HepG2 (cell line): ENCODE measurements around the gene PPARA. TPM values are rescaled to one million over a fixed set of nuclear protein-coding genes. Genes with fewer than 3 reads are reported as not detected.

Source experiments
- AKAP8 ChIP-seq: sonication (generic); formaldehyde crosslinking; IDR thresholded peaks from 2 replicates; pipeline ENCODE4 v1.5.1; 2020; ENCODE audit warnings: mild to moderate bottlenecking, missing genetic modification reagents
- ATF5 ChIP-seq: sonication (generic); formaldehyde crosslinking; IDR thresholded peaks from 2 replicates; pipeline ENCODE4 v1.4.0; 2020; ENCODE audit warnings: mild to moderate bottlenecking, low read depth, missing genetic modification reagents
- CBX1 ChIP-seq: IDR thresholded peaks from one replicate; pipeline ENCODE4 v1.6.1; 2016; ENCODE audit warnings: antibody characterized with exemption, low read depth
- ZNF225 ChIP-seq: sonication (generic); formaldehyde crosslinking; IDR thresholded peaks from 2 replicates; pipeline ENCODE4 v1.4.0; 2020; ENCODE audit warnings: mild to moderate bottlenecking, missing genetic modification reagents
- ZNF407 ChIP-seq: sonication (generic); formaldehyde crosslinking; IDR thresholded peaks from one replicate; pipeline ENCODE4 v1.5.1; 2020; ENCODE audit warnings: mild to moderate bottlenecking, missing genetic modification reagents; ENCODE audit errors: not compliant biosample characterization
- polyA plus RNA-seq, 8 experiments: library from polyadenylated mRNA; depleted of rRNA in 3 of 8; stranded (reverse) in 7 of 8; unstranded in 1 of 8; fragments of >200 nt; fragmentation: Illumina TruSeq in 4 of 8; extraction: Trizol in 4 of 8; gene quantifications; 2 replicates each; pipeline versions ENCODE4 v1.2.1 to v1.2.3, GENCODE V29; 2011 to 2016; ENCODE audit warnings: low read depth in 4 of 8, missing spikeins in 1 of 8, mixed read lengths in 1 of 8; ENCODE audit not compliant: insufficient read depth in 1 of 8
- total RNA-seq, 5 experiments: library from RNA; depleted of rRNA; stranded (reverse); fragments of >200 nt; fragmentation: Illumina TruSeq; extraction: Trizol; gene quantifications; 2 replicates each; pipeline ENCODE4 v1.2.3, GENCODE V29; 2016; ENCODE audit warnings: low read depth in 1 of 5
- TF ChIP-seq, protein P1 (sequence below), 2 experiments: fragments of 450-650 bp in 1 of 2; sonication (generic) in 1 of 2; formaldehyde crosslinking in 1 of 2; IDR thresholded peaks; 2 replicates each; pipeline versions ENCODE4 v1.6.1 to v1.8.0; 2016 to 2022; ENCODE audit warnings: antibody characterized with exemption in 1 of 2, mild to moderate bottlenecking in 1 of 2, missing genetic modification reagents in 1 of 2
- TF ChIP-seq, protein P2 (sequence below): sonication (generic); formaldehyde crosslinking; IDR thresholded peaks from 2 replicates; pipeline ENCODE4 v1.4.0; 2020; ENCODE audit warnings: missing genetic modification reagents

Gene PPARA
- total and polyA plus RNA-seq, 2 of the 13 experiments (the other 11 are each of a cell fraction or from before 2014, with no cell fraction given): 18.2 to 24.7 TPM

DNA sequence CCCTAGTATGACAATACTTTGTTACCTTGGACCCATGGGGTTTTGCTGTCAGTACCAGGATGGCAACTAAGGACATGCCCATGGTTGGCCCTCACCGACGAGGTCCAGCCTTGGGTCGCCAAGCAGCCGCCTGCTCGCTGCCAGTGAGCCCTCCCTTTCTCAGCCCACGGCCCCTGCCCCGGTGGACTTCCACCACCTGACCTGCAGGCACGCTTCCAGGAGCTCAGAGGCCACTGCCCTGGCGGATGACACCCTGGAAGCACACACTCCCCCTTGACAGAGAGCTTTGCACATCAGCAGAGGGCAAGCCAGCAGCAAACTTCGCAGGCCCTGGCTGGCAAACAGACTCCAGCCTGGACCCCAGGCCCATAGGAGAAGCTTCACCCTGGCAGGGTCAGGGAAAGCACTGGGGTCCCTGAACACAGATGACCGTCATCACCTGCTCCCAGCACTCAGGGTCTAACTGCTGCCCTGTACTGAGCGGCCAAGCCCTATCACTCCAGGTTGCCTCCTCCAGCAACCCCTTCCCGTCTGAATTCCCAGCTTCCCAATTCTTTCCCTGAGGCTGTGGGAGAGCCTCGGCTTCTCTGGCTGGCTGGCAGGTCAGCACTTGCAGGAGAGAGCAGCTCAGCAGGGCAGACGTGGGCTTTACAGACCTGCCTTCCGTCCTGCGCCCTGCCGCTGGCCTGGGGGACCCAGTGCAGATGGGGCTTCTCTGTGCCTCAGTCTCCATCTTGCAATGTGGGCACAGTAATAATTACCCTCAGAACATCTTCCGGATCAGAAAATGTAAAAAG, 2.7 kb upstream of the PPARA start (continued):
- TF ChIP-seq, protein P1, sequence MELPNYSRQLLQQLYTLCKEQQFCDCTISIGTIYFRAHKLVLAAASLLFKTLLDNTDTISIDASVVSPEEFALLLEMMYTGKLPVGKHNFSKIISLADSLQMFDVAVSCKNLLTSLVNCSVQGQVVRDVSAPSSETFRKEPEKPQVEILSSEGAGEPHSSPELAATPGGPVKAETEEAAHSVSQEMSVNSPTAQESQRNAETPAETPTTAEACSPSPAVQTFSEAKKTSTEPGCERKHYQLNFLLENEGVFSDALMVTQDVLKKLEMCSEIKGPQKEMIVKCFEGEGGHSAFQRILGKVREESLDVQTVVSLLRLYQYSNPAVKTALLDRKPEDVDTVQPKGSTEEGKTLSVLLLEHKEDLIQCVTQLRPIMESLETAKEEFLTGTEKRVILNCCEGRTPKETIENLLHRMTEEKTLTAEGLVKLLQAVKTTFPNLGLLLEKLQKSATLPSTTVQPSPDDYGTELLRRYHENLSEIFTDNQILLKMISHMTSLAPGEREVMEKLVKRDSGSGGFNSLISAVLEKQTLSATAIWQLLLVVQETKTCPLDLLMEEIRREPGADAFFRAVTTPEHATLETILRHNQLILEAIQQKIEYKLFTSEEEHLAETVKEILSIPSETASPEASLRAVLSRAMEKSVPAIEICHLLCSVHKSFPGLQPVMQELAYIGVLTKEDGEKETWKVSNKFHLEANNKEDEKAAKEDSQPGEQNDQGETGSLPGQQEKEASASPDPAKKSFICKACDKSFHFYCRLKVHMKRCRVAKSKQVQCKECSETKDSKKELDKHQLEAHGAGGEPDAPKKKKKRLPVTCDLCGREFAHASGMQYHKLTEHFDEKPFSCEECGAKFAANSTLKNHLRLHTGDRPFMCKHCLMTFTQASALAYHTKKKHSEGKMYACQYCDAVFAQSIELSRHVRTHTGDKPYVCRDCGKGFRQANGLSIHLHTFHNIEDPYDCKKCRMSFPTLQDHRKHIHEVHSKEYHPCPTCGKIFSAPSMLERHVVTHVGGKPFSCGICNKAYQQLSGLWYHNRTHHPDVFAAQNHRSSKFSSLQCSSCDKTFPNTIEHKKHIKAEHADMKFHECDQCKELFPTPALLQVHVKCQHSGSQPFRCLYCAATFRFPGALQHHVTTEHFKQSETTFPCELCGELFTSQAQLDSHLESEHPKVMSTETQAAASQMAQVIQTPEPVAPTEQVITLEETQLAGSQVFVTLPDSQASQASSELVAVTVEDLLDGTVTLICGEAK (IDR thresholded peaks at IDR 0.05): no peak
- TF ChIP-seq, protein P1 (CRISPR knock-in tag; IDR thresholded peaks at IDR 0.05): peak; percentile 71; the same call in 1 of the 2 replicates
- TF ChIP-seq AKAP8 (no peak; the same call in 1 of the 2 replicates), ATF5 (CRISPR knock-in tag) (no peak), CBX1 (no peak), ZNF407 (CRISPR knock-in tag) (no peak), ZNF225 (no peak)
- TF ChIP-seq, protein P2, sequence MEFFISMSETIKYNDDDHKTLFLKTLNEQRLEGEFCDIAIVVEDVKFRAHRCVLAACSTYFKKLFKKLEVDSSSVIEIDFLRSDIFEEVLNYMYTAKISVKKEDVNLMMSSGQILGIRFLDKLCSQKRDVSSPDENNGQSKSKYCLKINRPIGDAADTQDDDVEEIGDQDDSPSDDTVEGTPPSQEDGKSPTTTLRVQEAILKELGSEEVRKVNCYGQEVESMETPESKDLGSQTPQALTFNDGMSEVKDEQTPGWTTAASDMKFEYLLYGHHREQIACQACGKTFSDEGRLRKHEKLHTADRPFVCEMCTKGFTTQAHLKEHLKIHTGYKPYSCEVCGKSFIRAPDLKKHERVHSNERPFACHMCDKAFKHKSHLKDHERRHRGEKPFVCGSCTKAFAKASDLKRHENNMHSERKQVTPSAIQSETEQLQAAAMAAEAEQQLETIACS: no peak
